K562 (cell line): ENCODE data around the gene PITPNM3. TPM values are rescaled to one million over a fixed set of nuclear protein-coding genes. Genes with fewer than 3 reads are reported as not detected.

Source experiments
- ARID1B ChIP-seq: fragments of 450-650 bp; IDR thresholded peaks from 2 replicates; pipeline ENCODE4 v1.6.1; 2016; ENCODE audit warnings: antibody characterized with exemption, mild to moderate bottlenecking, inconsistent platforms
- BCOR ChIP-seq: fragments of 450-650 bp; IDR thresholded peaks from 2 replicates; pipeline ENCODE4 v1.6.1; 2016
- CBFA2T3 ChIP-seq: fragments of 450-650 bp; IDR thresholded peaks from 2 replicates; pipeline ENCODE4 v1.6.1; 2017
- CBX3 ChIP-seq, 2 experiments: IDR thresholded peaks; 1 replicate in 1 of 2; 2 replicates in 1 of 2; pipeline ENCODE4 v1.6.1; 2012; ENCODE audit warnings: inconsistent platforms in 2 of 2, low read length in 2 of 2, borderline replicate concordance in 1 of 2, control low read depth in 1 of 2
- CC2D1A ChIP-seq: fragments of 450-650 bp; IDR thresholded peaks from 2 replicates; pipeline ENCODE4 v1.6.1; 2017; ENCODE audit warnings: mild to moderate bottlenecking
- CHAMP1 ChIP-seq: fragments of 450-650 bp; IDR thresholded peaks from 2 replicates; pipeline ENCODE4 v1.6.1; 2016; ENCODE audit warnings: mild to moderate bottlenecking
- CTBP1 ChIP-seq: fragments of 450-650 bp; IDR thresholded peaks from 2 replicates; pipeline ENCODE4 v1.6.1; 2016; ENCODE audit warnings: borderline replicate concordance
- DPF2 ChIP-seq: fragments of 450-650 bp; IDR thresholded peaks from 2 replicates; pipeline ENCODE4 v1.6.1; 2016
- ETV5 ChIP-seq: sonication (generic); formaldehyde crosslinking; IDR thresholded peaks from 2 replicates; pipeline ENCODE4 v1.4.0; 2020; ENCODE audit warnings: low read depth, mild to moderate bottlenecking, missing genetic modification reagents
- HMBOX1 ChIP-seq: sonication (generic); IDR thresholded peaks from 2 replicates; pipeline ENCODE4 v1.6.1; 2016
- JUND ChIP-seq, 2 experiments: IDR thresholded peaks; 2 replicates in 1 of 2; 3 replicates in 1 of 2; pipeline ENCODE4 v1.6.1; 2011; ENCODE audit warnings: borderline replicate concordance in 2 of 2, low read depth in 2 of 2, low read length in 2 of 2, improper control_type of control experiment in 1 of 2, missing biosample characterization in 1 of 2, missing genetic modification characterization in 1 of 2, missing genetic modification reagents in 1 of 2
- KDM4B ChIP-seq, 2 experiments: fragments of 450-650 bp in 1 of 2; sonication (generic) in 1 of 2; IDR thresholded peaks; 2 replicates each; pipeline ENCODE4 v1.6.1; 2016 to 2017; ENCODE audit warnings: borderline replicate concordance in 2 of 2, antibody characterized with exemption in 1 of 2, low read depth in 1 of 2, mild to moderate bottlenecking in 1 of 2
- MAZ ChIP-seq, 2 experiments: fragments of 450-650 bp in 1 of 2; sonication (generic) in 1 of 2; formaldehyde crosslinking; IDR thresholded peaks in 1 of 2; conservative IDR thresholded peaks in 1 of 2; 2 replicates each; pipeline versions ENCODE4 v1.4.0 to v1.5.0; 2020; ENCODE audit warnings: mild to moderate bottlenecking in 1 of 2, missing genetic modification reagents in 1 of 2
- MEF2A ChIP-seq: IDR thresholded peaks from 2 replicates; pipeline ENCODE4 v1.6.1; 2011; ENCODE audit warnings: low read depth, mild to moderate bottlenecking, low read length, moderate library complexity; ENCODE audit not compliant: control insufficient read depth
- MYBL2 ChIP-seq, 2 experiments: fragments of 450-650 bp in 1 of 2; sonication (generic) in 1 of 2; formaldehyde crosslinking in 1 of 2; IDR thresholded peaks; 2 replicates each; pipeline versions ENCODE4 v1.6.1 to v1.8.1; 2017 to 2022; ENCODE audit warnings: borderline replicate concordance in 1 of 2, inconsistent platforms in 1 of 2, low read depth in 1 of 2, mild to moderate bottlenecking in 1 of 2, missing genetic modification reagents in 1 of 2, moderate library complexity in 1 of 2
- NCOA1 ChIP-seq: fragments of 450-650 bp; IDR thresholded peaks from 2 replicates; pipeline ENCODE4 v1.6.1; 2016; ENCODE audit warnings: low read depth
- NFIC ChIP-seq: fragments of 450-650 bp; IDR thresholded peaks from 2 replicates; pipeline ENCODE4 v1.6.1; 2017; ENCODE audit warnings: mild to moderate bottlenecking, inconsistent platforms
- NFIX ChIP-seq: fragments of 250-450 bp; sonication (Bioruptor Pico); IDR thresholded peaks from 2 replicates; pipeline ENCODE4 v1.4.0; 2020; ENCODE audit warnings: low read depth, mild to moderate bottlenecking, moderate library complexity
- RBM25 ChIP-seq: fragments of 200-400 bp; formaldehyde crosslinking; IDR thresholded peaks from 2 replicates; pipeline ENCODE4 v1.6.1; 2018; ENCODE audit warnings: low read length, low read depth, moderate library complexity; ENCODE audit not compliant: severe bottlenecking
- SMARCE1 ChIP-seq: fragments of 450-650 bp; IDR thresholded peaks from 2 replicates; pipeline ENCODE4 v1.7.1; 2016; ENCODE audit warnings: mild to moderate bottlenecking
- SRSF3 ChIP-seq: fragments of 200-400 bp; formaldehyde crosslinking; IDR thresholded peaks from 2 replicates; pipeline ENCODE4 v1.6.1; 2016; ENCODE audit warnings: mild to moderate bottlenecking, low read length, moderate library complexity; ENCODE audit not compliant: insufficient read depth
- TAL1 ChIP-seq: fragments of 450-650 bp; IDR thresholded peaks from 2 replicates; pipeline ENCODE4 v1.6.1; 2016; ENCODE audit warnings: mild to moderate bottlenecking
- TCF3 ChIP-seq: sonication (generic); formaldehyde crosslinking; IDR thresholded peaks from 2 replicates; pipeline ENCODE4 v1.4.0; 2020; ENCODE audit warnings: mild to moderate bottlenecking, missing genetic modification reagents
- ZBTB1 ChIP-seq: sonication (generic); formaldehyde crosslinking; IDR thresholded peaks from 2 replicates; pipeline ENCODE4 v1.8.1; 2023; ENCODE audit warnings: missing genetic modification reagents, low read depth, mild to moderate bottlenecking, borderline replicate concordance
- ZFP30 ChIP-seq: fragments of 250-450 bp; sonication (Bioruptor Pico); IDR thresholded peaks from 2 replicates; pipeline ENCODE4 v1.8.0; 2022; ENCODE audit warnings: moderate library complexity, mild to moderate bottlenecking, inconsistent platforms, borderline replicate concordance
- ZKSCAN3 ChIP-seq: fragments of 250-450 bp; sonication (Bioruptor Pico); IDR thresholded peaks from 2 replicates; pipeline ENCODE4 v1.4.0; 2020
- polyA plus RNA-seq, 8 experiments: library from polyadenylated mRNA; depleted of rRNA in 4 of 8; stranded (reverse) in 5 of 8; unstranded in 3 of 8; fragments of >200 nt; fragmentation: Nextera tagmentation in 2 of 8; fragmentation: Illumina TruSeq in 1 of 8; extraction: Ambion mirVana in 2 of 8; extraction: Trizol in 1 of 8; gene quantifications; 2 replicates each; pipeline versions ENCODE4 v1.2.1 to v1.2.3, GENCODE V29; 2011 to 2014; ENCODE audit warnings: inconsistent platforms in 1 of 8, missing spikeins in 1 of 8
- total RNA-seq, 7 experiments: library from RNA; depleted of rRNA in 6 of 7; stranded (reverse); fragments of >200 nt in 6 of 7; fragmentation: Illumina TruSeq in 2 of 7; extraction: Trizol in 2 of 7; gene quantifications; 2 replicates each; pipeline versions ENCODE4 v1.2.1 to v1.2.3, GENCODE V29; 2011 to 2021; ENCODE audit warnings: low replicate concordance in 1 of 7
- TF ChIP-seq, protein P1 (sequence below): sonication (generic); formaldehyde crosslinking; IDR thresholded peaks from 2 replicates; pipeline ENCODE4 v1.8.0; 2023; ENCODE audit warnings: mild to moderate bottlenecking, missing genetic modification reagents

Gene PITPNM3
- total and polyA plus RNA-seq, 9 of the 15 experiments (the other 6 are each of a cell fraction or from before 2014, with no cell fraction given) = 0.14 to 0.38 (median 0.22) TPM; not detected in 2

GRCh38 chr17:6476810-6477179 is 79.6 kb downstream of the PITPNM3 start (continued):
- no peak for TF ChIP-seq CHAMP1
- peak; percentile 78 for TF ChIP-seq NFIX (CRISPR knock-in tag)
- TF ChIP-seq CC2D1A = no peak
- TF ChIP-seq HMBOX1 = no peak
- TF ChIP-seq ETV5 (CRISPR knock-in tag) = no peak
- TF ChIP-seq CBFA2T3 = peak; percentile 62
- TF ChIP-seq NCOA1 = no peak
- TF ChIP-seq CBX3 (IDR thresholded peaks at IDR 0.05; ENCODE audit: borderline replicate concordance in 1 of 2, low read length in 2 of 2) = no peak
- TF ChIP-seq SRSF3 = no peak
- TF ChIP-seq, protein P1, sequence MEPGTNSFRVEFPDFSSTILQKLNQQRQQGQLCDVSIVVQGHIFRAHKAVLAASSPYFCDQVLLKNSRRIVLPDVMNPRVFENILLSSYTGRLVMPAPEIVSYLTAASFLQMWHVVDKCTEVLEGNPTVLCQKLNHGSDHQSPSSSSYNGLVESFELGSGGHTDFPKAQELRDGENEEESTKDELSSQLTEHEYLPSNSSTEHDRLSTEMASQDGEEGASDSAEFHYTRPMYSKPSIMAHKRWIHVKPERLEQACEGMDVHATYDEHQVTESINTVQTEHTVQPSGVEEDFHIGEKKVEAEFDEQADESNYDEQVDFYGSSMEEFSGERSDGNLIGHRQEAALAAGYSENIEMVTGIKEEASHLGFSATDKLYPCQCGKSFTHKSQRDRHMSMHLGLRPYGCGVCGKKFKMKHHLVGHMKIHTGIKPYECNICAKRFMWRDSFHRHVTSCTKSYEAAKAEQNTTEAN = no peak
- no peak for TF ChIP-seq BCOR
- no peak for TF ChIP-seq JUND (IDR thresholded peaks at IDR 0.05; ENCODE audit: borderline replicate concordance, low read depth, low read length)
- 0 out of 3 replicates have a peak, but pooled peaks have one; percentile 5 for TF ChIP-seq JUND (tag; IDR thresholded peaks at IDR 0.05; ENCODE audit: borderline replicate concordance, low read depth, low read length)
- peak; percentile 38; the same call in 1 of the 2 replicates for TF ChIP-seq TCF3 (CRISPR knock-in tag)
- no peak for TF ChIP-seq KDM4B (IDR thresholded peaks at IDR 0.05; ENCODE audit: borderline replicate concordance in 2 of 2, low read depth in 1 of 2)
- TF ChIP-seq ZKSCAN3 (CRISPR knock-in tag) = no peak
- TF ChIP-seq ZBTB1 (CRISPR knock-in tag) = no peak
- TF ChIP-seq SMARCE1 = 0 out of 2 replicates have a peak, but pooled peaks have one; percentile 3
- no peak for TF ChIP-seq DPF2
- TF ChIP-seq MEF2A = no peak
- peak; percentile 34; a peak in 1 of 4 replicates for TF ChIP-seq MAZ (CRISPR knock-in tag; conservative IDR thresholded peaks at IDR 0.05 in 1 of 2, IDR thresholded peaks at IDR 0.05 in 1 of 2)
- TF ChIP-seq MYBL2 (IDR thresholded peaks at IDR 0.05; ENCODE audit: low read depth) = no peak
- TF ChIP-seq MYBL2 (CRISPR knock-in tag; IDR thresholded peaks at IDR 0.05; ENCODE audit: borderline replicate concordance) = no peak
- peak; percentile 52 for TF ChIP-seq TAL1
- peak; percentile 34; the same call in 1 of the 2 replicates for TF ChIP-seq CTBP1
- peak; percentile 49 for TF ChIP-seq ARID1B
- TF ChIP-seq ZFP30 (CRISPR knock-in tag) = no peak
- no peak for TF ChIP-seq RBM25
- peak; percentile 99 for TF ChIP-seq NFIC
